GM10266 (cell line): ENCODE results near the gene SLC26A4.

Experiments used
- DNase-seq: peaks from one replicate; pipeline ENCODE4 v3.0.0; 2012; ENCODE audit errors: extremely low spot score
- CTCF ChIP-seq: IDR thresholded peaks from 2 replicates; pipeline ENCODE4 v1.5.1; 2012; ENCODE audit warnings: mild to moderate bottlenecking, low read depth; ENCODE audit not compliant: control insufficient read depth, insufficient read depth; ENCODE audit errors: missing control alignments

Gene SLC26A4

GRCh38 chr7:107672183-107672582 lies 11.6 kb downstream of the SLC26A4 start:
- no peak for TF ChIP-seq CTCF

GRCh38 chr7:107676249-107676648 lies 15.6 kb downstream of the SLC26A4 start:
- no peak for TF ChIP-seq CTCF
- DNase-seq: no peak

More at GRCh38 chr7:107672183-107672582, 11.6 kb downstream of the SLC26A4 start:
- DNase-seq: no peak

GRCh38 chr7:107678110-107678753 lies 17.6 kb downstream of the SLC26A4 start:
- no peak for DNase-seq

GRCh38 chr7:107680478-107680877 lies 19.9 kb downstream of the SLC26A4 start:
- DNase-seq: no peak
- no peak for TF ChIP-seq CTCF

More at GRCh38 chr7:107678110-107678753, 17.6 kb downstream of the SLC26A4 start:
- no peak for TF ChIP-seq CTCF

- no peak for DNase-seq
- TF ChIP-seq CTCF: no peak
Measured at GRCh38 chr7:107682886-107683285, 22.3 kb downstream of the SLC26A4 start.

- no peak for DNase-seq
- no peak for TF ChIP-seq CTCF
Measured at GRCh38 chr7:107684287-107684686, 23.7 kb downstream of the SLC26A4 start.

GRCh38 chr7:107684947-107685463 lies 24.4 kb downstream of the SLC26A4 start:
- no peak for DNase-seq
- no peak for TF ChIP-seq CTCF
